ENCODE measurements around the gene PROSER3. TPM values are rescaled to one million over a fixed set of nuclear protein-coding genes. Genes with fewer than 3 reads are reported as not detected.

The PROSER3 gene
- total and polyA plus RNA-seq, 2 of the 4 experiments (the other 2 are of a cell fraction): 5.4 to 21.8 TPM

GRCh38 chr19:35738021-35738886 is 19.7 kb upstream of the PROSER3 start:
- CTCF ChIA-PET: no interaction called here
- DNase-seq (no peak), ATAC-seq (ENCODE audit: low read depth) (no peak)
- Histone ChIP-seq H2AFZ (replicated peaks; ENCODE audit: low read length, poor library complexity) (no peak overlapping the region), H3K27me3 (ENCODE audit: control insufficient read depth, insufficient read depth, low read length) (no peaks in the 10 kb centered on the region), H3K4ac (ENCODE audit: low read depth, low read length) (no peak overlapping the region), H2AK5ac (ENCODE audit: low read depth, low read length) (no peak overlapping the region), H2BK5ac (ENCODE audit: low read depth, low read length, poor library complexity, severe bottlenecking) (no peak overlapping the region), H4K20me1 (ENCODE audit: insufficient read depth, low read length) (no peaks in the 10 kb centered on the region; the same call in 1 of the 2 replicates), H3K18ac (ENCODE audit: low read depth, low read length) (no peak overlapping the region), H3K4me2 (ENCODE audit: low read depth, low read length) (no peak overlapping the region), H3K27ac (ENCODE audit: insufficient read depth, low read length) (no peak overlapping the region), H3K56ac (ENCODE audit: extremely low read depth, insufficient read depth, low read length) (no peak overlapping the region), H3K4me1 (ENCODE audit: control insufficient read depth, insufficient read depth, low read length) (0 out of 2 replicates have a peak, but pooled peaks cover 3% of the 10 kb centered on the region), H3K9me1 (ENCODE audit: insufficient read depth, low read length) (no peaks in the 10 kb centered on the region), H4K91ac (ENCODE audit: insufficient read depth, low read depth, low read length) (no peak overlapping the region), H3K9me3 (ENCODE audit: control insufficient read depth, insufficient read depth, low read length) (no peaks in the 10 kb centered on the region), H2BK15ac (ENCODE audit: low read depth, low read length) (no peak overlapping the region), H2BK120ac (ENCODE audit: low read depth, low read length) (no peak overlapping the region), H3K79me1 (ENCODE audit: low read depth in 1 of 2, low read length in 2 of 2) (peaks cover 0 to 20% of the 10 kb centered on the region in 2 experiments; a peak in 2 of 4 replicates), H4K5ac (ENCODE audit: low read depth, low read length) (no peak overlapping the region), H3K4me3 (ENCODE audit: insufficient read depth, low read depth, low read length) (no peak overlapping the region), H3K36me3 (ENCODE audit: control insufficient read depth, insufficient read depth, low read length) (peaks cover 51% of the 10 kb centered on the region), H2AK9ac (replicated peaks; ENCODE audit: low read depth, low read length, poor library complexity) (no peak overlapping the region), H3K14ac (replicated peaks; ENCODE audit: low read depth, low read length) (no peak overlapping the region), H3K23ac (ENCODE audit: low read depth, low read length) (no peak overlapping the region), H2BK20ac (ENCODE audit: low read depth, low read length) (no peak overlapping the region), H3K9ac (ENCODE audit: low read depth, low read length) (no peak overlapping the region), H4K8ac (ENCODE audit: low read depth in 2 of 2, low read length in 2 of 2) (no peak overlapping the region)
- in situ Hi-C loops (cut with MboI; ENCODE audit: low sequenced_read_pairs) (no loop called here), dilution Hi-C loops (cut with HindIII; ENCODE audit: low sequenced_read_pairs, unreplicated experiment) (no loop called here), intact Hi-C loops (cut with micrococcal nuclease) (no loop called here)
- 95% methylated on average over 23 of the region's 37 CpGs; no CpG with 5 or more reads in 1 of the 2 experiments for WGBS, 2 experiments (ENCODE audit: extremely low coverage in 2 of 2, insufficient read length in 1 of 2)
- POLR2A ChIA-PET (ENCODE audit: unreplicated experiment): interaction anchor here (0.6 kb wide), 1 partner anchor 16 kb away, joined by 3 read pairs; no protein-coding TSS in a partner anchor
- TSS peak; percentile 93 for BruUV-seq (replicated peaks)
- TF ChIP-seq NFE2L2 (IDR thresholded peaks at IDR 0.05; ENCODE audit: low read depth, low read length) (no peak), MXI1 (IDR thresholded peaks at IDR 0.05; ENCODE audit: borderline replicate concordance, low read depth, low read length) (no peak), SMC3 (IDR thresholded peaks at IDR 0.05; ENCODE audit: low read depth, low read length) (no peak), CEBPB (IDR thresholded peaks at IDR 0.05; ENCODE audit: low read depth, low read length) (no peak), MAFK (IDR thresholded peaks at IDR 0.05; ENCODE audit: low read depth, low read length) (no peak), RFX5 (IDR thresholded peaks at IDR 0.05; ENCODE audit: low read depth, low read length) (no peak), POLR2A (IDR thresholded peaks at IDR 0.05; ENCODE audit: low read depth, low read length) (no peak), BHLHE40 (IDR thresholded peaks at IDR 0.05; ENCODE audit: low read depth, low read length) (no peak), FOS (IDR thresholded peaks at IDR 0.05; ENCODE audit: low read depth, low read length) (no peak), RAD21 (IDR thresholded peaks at IDR 0.05; ENCODE audit: low read length) (no peak), ELK1 (IDR thresholded peaks at IDR 0.05; ENCODE audit: borderline replicate concordance, low read depth, low read length) (no peak), CHD1 (IDR thresholded peaks at IDR 0.05; ENCODE audit: low read depth, low read length) (no peak), MAZ (IDR thresholded peaks at IDR 0.05; ENCODE audit: borderline replicate concordance, low read depth, low read length) (no peak), USF2 (IDR thresholded peaks at IDR 0.05; ENCODE audit: low read depth, low read length) (no peak), CTCF (conservative IDR thresholded peaks at IDR 0.05; ENCODE audit: low read depth, low read length) (no peak)

All from IMR-90 (cell line).